Measurements from ENCODE around the gene PUSL1.

Gene PUSL1

GRCh38 chr1:1325288-1326074 is 17.1 kb downstream of the PUSL1 start:
- no peak for DNase-seq

GRCh38 chr1:1326075-1326605 is 17.7 kb downstream of the PUSL1 start:
- no peak for DNase-seq

- DNase-seq: no peak
Observed at GRCh38 chr1:1327291-1327690, 18.9 kb downstream of the PUSL1 start.

- DNase-seq: no peak
Observed at GRCh38 chr1:1328254-1328653, 19.9 kb downstream of the PUSL1 start.

- no peak for DNase-seq
Observed at GRCh38 chr1:1329304-1330210, 21.2 kb downstream of the PUSL1 start.

- DNase-seq: no peak
Observed at GRCh38 chr1:1330366-1331067, 22.1 kb downstream of the PUSL1 start.

- no peak for DNase-seq
Observed at GRCh38 chr1:1331068-1331965, 22.9 kb downstream of the PUSL1 start, which contains the start of gene TAS1R3. TAS1R3 (plus strand) TSS chr1:1331280; CDS start chr1:1331346, 66 bp downstream.

GRCh38 chr1:1332031-1332755 is 23.8 kb downstream of the PUSL1 start:
- no peak for DNase-seq

GRCh38 chr1:1332774-1333480 is 24.5 kb downstream of the PUSL1 start:
- no peak for DNase-seq

- no peak for DNase-seq
Observed at GRCh38 chr1:1333551-1334241, 25.3 kb downstream of the PUSL1 start.

GRCh38 chr1:1334835-1335234 is 26.4 kb downstream of the PUSL1 start:
- DNase-seq: no peak

GRCh38 chr1:1335283-1335682 is 26.9 kb downstream of the PUSL1 start:
- DNase-seq: no peak

GRCh38 chr1:1335792-1336248 is 27.4 kb downstream of the PUSL1 start:
- DNase-seq: no peak

GRCh38 chr1:1336446-1336845 is 28.0 kb downstream of the PUSL1 start:
- no peak for DNase-seq

- DNase-seq: no peak
Observed at GRCh38 chr1:1336931-1337792, 28.8 kb downstream of the PUSL1 start.

GRCh38 chr1:1337793-1338147 is 29.4 kb downstream of the PUSL1 start:
- peak in 1 of 5 experiments; percentile 29 for DNase-seq

GRCh38 chr1:1338278-1338677 is 29.9 kb downstream of the PUSL1 start:
- DNase-seq: no peak

GRCh38 chr1:1340185-1340584 is 31.8 kb downstream of the PUSL1 start:
- no peak for DNase-seq
